ENCODE results near the gene RGMA. TPM values are rescaled to one million over a fixed set of nuclear protein-coding genes. Genes with fewer than 3 reads are reported as not detected.

Gene RGMA
- total RNA-seq, 1 experiment from 2014 or later, result 41.4 TPM

DNA sequence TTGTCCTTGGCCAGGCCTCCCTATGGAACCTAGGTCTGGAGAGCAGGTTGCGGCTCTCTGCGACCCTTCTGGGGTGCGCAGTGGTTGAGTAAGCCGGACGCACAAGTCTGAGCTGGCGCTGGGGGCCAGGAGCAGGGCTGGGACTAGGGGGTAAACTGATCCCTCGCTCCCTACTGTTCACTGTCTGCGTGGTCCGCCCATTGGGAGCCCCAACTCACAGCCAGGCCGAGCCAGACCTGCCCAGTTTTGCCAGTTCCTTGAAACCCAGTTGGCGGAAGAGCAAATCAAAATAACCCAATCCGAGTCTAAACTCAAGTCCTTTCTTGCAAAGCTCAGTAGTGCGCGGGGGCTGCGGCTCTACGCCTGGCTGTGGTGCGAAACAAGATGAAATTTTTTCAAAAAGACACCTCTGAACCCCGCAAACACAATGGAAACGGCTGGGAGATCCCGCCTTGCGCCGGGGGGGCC lies 17.5 kb downstream of the RGMA start:
- no peak overlapping the region for H3K27ac ChIP-seq (ENCODE audit: insufficient read length, low read depth, low read length)
- H3T11ph ChIP-seq (ENCODE audit: low read length), result no peak overlapping the region
- H3K4ac ChIP-seq (ENCODE audit: low read depth, low read length), result no peak overlapping the region
- Mint-ChIP-seq H3K27me3 (ENCODE audit: low read depth) (peaks cover 29% of the 10 kb centered on the region), H3K27ac (peak overlapping the region; percentile 87 to 99 (median 96); a peak in 6 of 7 replicates), H3K4me1 (peaks cover 65 to 75% of the 10 kb centered on the region in 2 experiments), H3K4me3 (peak overlapping the region; percentile 87 to 98), H3K36me3 (ENCODE audit: insufficient read depth in 1 of 3, low read depth in 3 of 3) (peaks cover 17 to 52% (median 26%) of the 10 kb centered on the region in 3 experiments), H3K9me3 (no peaks in the 10 kb centered on the region; a peak in 1 of 5 replicates)
- TF ChIP-seq CTCF (conservative IDR thresholded peaks at IDR 0.05), result no peak
- no peak overlapping the region for H2AFZ ChIP-seq (ENCODE audit: low read length)
- H3K4me1 ChIP-seq (ENCODE audit: insufficient read depth, low read length), result peaks cover 8% of the 10 kb centered on the region; the same call in 1 of the 2 replicates
- no peak overlapping the region; the same call in 1 of the 2 replicates for H3K14ac ChIP-seq (ENCODE audit: insufficient read depth, low read length)
- no peak overlapping the region for H2BK20ac ChIP-seq (ENCODE audit: low read depth, low read length, poor library complexity, severe bottlenecking)
- H3K27me3 ChIP-seq (ENCODE audit: insufficient read depth, low read length), result no peaks in the 10 kb centered on the region; the same call in 1 of the 2 replicates
- peak overlapping the region; percentile 52 for H3K4me2 ChIP-seq (ENCODE audit: insufficient read depth, insufficient read length, low read length)
- H2BK15ac ChIP-seq (ENCODE audit: low read depth, low read length), result no peak overlapping the region
- H3K56ac ChIP-seq (ENCODE audit: insufficient read length, low read depth, low read length), result no peak overlapping the region
- no peak overlapping the region for H2BK120ac ChIP-seq (ENCODE audit: low read depth, low read length, poor library complexity, severe bottlenecking)
- H4K5ac ChIP-seq (ENCODE audit: insufficient read length, low read depth, low read length), result no peak overlapping the region
- no peaks in the 10 kb centered on the region for H4K20me1 ChIP-seq (ENCODE audit: control insufficient read depth, insufficient read depth, insufficient read length)
- no peak overlapping the region for H2BK5ac ChIP-seq (ENCODE audit: insufficient read length, low read length)
- peak overlapping the region; percentile 9 for H3K9ac ChIP-seq (ENCODE audit: extremely low read depth, insufficient read length, low read length)
- no peak for DNase-seq
- peaks cover 19% of the 10 kb centered on the region for H3K23me2 ChIP-seq (ENCODE audit: insufficient read length, low read depth, low read length, poor library complexity, severe bottlenecking)
- H4K8ac ChIP-seq (replicated peaks; ENCODE audit: insufficient read length, low read depth, low read length), result no peak overlapping the region
- no peak overlapping the region for H2AK5ac ChIP-seq (ENCODE audit: insufficient read length, low read length)
- H3K23ac ChIP-seq (ENCODE audit: insufficient read length, low read depth, low read length), result no peak overlapping the region
- peaks cover 23% of the 10 kb centered on the region; the same call in 1 of the 2 replicates for H3K79me2 ChIP-seq (ENCODE audit: insufficient read depth, low read length)
- H4K91ac ChIP-seq (ENCODE audit: insufficient read length, low read depth, low read length), result no peak overlapping the region
- no peak overlapping the region for H3K18ac ChIP-seq (ENCODE audit: insufficient read length, low read depth, low read length)
- no peak overlapping the region for H2BK12ac ChIP-seq (ENCODE audit: insufficient read length, low read depth, low read length)
- H3K9me3 ChIP-seq (ENCODE audit: control insufficient read depth, low read depth, low read length), result no peaks in the 10 kb centered on the region
- peaks cover 5% of the 10 kb centered on the region for H3K79me1 ChIP-seq (ENCODE audit: insufficient read depth, low read depth, low read length, poor library complexity, severe bottlenecking)
- no CpG with 5 or more reads among the region's 22 CpGs for WGBS (ENCODE audit: extremely low coverage, insufficient read length, low lambda C conversion rate)

All from H9 (cell line).